Kidney capillary endothelial cell (primary cell): ENCODE results near the gene ATXN7L1.

Experiments used
- DNase-seq: peaks from one replicate; pipeline ENCODE4 v3.0.0-alpha.2; 2018; ENCODE audit warnings: low spot score

ATXN7L1 gene

DNA sequence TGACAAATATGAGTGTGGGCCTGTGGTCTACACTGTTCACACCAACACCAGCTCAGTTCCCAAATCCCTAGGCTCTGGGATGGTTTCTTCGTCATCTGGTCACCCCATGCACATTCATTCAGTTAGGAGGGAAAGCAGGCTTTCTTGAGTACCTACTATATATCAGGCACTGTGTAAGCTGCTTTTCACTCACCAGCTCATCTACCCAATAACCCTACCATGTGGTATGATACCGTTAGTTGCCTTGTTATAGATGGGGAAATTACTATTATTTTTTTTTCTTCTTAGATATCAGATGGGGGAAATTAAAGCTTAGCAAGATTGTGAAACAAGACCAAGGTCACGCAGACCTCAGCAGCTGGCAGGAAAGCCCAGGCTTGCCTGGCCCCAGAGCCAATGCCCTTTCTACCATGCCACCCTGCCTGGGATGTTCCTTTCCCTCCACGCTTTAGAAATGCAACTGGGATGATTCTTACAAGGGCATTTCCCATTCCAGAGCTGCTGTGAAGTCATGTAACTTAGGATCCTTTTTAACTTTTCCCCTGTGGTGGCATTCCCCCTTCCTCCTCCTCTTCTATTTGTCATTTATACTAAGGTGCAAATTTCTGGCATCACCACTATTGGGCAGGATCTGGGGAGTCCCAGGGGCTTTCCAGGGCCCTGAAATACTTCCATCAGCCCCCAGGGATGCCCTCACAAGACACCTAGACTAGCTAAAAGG, 202.0 kb downstream of the ATXN7L1 start:
- no peak for DNase-seq

DNA sequence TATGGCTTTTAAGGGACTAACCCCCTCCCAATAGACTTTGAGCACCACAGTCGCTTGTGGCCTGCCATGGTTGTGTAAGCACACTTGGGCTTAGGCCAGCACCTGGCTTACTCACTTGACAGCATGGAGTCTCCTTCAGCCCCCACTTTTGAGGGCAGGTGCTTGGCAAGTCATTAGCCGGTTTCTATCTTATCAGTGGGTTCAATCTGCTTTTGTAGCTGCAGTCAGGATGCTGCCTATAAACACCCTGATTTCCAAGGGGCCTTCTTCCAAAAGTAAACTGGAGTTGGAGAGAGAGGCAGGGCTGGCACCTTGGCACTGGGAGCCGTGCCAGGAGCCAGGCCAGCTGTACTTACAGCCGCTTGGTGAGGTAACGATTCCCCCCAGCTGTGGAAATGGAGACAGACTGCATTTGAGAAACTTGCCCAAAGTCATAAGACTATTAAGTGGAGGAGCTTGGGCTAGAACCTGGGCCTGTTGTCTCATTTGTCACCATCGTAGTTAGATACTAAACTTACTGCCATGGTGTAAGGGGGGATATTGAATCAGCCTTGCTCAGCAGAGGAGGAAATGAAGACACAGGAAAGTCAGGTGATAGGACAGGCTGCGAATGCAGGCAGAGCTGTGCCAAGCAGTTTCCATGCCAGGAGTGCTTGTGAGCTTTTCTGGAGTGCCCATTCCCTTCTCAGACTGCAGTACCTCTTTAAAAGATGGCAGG, 202.9 kb downstream of the ATXN7L1 start:
- no peak for DNase-seq

DNA sequence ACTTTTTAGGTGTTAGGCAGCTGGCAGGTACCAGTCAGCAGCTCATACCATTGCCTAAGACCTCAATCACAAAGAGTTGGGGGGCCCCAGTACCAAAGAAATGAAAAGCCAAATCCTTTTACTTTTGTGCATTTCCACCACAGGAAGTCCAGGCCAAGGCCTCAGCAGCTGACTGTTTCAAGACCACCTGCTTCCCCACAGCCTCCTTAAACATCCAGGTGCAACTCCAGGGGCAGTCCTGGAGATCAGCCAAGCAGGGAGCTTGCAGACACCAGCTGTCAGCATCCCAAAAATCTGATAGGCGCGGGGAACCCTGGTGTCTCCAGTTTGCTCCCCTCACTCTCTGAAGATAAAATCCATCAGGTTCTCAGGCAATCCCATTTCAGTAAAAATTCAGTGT, 203.6 kb downstream of the ATXN7L1 start:
- DNase-seq, result no peak

DNA sequence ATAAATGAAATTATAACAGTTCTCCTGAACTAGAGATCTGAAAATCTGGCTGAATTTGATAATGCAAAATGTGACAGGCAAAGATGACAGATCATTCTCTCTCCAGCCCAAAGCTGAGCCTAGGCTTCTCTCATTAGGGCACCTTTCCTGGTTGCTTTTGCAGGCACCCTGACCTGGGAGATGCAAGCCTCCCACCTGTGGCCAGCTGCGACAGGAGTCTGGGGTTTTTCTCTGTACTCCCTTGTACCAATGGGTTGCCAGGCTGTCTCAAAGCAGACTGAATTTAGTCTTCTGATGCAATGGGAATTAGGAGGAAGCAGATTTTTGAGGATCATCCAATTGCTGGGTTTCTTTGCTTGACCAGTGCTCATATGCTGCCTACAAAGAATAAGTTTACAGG, 210.1 kb downstream of the ATXN7L1 start:
- no peak for DNase-seq

DNA sequence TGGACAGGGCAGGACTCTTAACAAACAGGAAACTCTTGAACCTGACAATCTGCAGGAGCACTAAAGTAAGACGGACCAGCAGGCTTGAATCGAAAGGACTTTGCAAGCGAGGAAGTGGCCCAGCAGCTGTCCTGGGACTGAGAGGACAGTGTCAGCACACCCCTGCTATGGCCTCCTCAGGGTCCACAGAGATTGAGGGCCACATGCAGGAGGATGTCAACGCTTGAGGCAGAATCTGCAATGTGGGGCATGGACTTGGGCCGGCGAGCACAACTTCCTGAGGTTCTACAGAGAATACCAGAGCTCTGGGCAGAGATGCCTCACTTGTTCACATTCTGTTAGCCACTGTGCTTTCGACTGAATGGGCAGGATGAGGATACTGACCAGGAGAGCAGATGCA, 210.7 kb downstream of the ATXN7L1 start:
- no peak for DNase-seq

DNA sequence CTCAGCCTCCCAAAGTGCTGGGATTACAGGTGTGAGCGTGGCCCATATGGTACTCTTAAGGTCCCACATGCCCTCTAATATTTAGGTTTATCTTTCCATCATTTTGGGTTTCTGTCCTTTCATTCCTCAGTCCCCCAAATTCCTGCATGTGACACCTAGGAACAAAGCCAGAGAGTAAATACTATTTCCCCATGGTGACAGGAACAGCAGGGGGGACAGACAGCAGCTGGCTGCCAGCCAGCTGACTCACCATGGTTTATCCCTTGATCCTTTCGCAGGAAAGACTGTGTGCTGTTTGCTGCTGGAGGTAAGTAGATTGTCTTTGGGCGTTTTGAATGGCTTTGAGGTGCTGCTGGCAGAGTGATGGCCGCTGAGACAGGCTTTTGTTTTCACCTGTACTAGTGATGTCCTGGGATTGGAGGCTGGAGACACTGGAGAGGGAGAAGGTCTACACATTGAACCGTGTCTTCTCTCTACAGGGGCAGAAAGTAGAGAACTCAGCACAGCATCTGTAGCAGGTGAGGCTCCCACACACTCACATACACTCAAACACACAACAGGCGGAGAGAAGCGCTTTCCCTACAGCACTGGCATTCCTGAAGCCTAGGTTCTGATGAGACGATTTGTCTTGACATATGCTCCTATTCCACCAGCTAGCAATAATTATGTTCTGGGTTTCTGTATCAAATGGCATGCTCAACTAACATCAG, 211.4 kb downstream of the ATXN7L1 start:
- DNase-seq, result no peak

DNA sequence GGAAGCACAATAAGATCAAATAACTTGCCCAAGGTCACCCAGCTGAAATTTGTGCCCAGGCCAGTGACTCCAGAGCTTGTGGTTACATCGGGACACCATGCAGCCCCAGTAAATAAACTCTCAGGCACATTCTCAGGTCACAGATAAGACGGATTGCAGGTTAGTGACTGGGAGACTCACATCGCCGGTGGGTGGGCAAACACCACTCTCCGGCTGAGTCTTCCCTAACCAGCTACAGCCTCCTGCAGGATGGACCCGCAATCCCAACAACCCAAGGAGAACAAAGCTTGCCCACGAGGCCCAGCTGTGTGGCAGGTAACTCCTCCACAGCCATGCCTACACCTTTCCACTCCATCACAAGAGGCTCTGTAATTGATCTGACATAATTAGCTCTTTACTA, 213.4 kb downstream of the ATXN7L1 start:
- DNase-seq, result no peak

DNA sequence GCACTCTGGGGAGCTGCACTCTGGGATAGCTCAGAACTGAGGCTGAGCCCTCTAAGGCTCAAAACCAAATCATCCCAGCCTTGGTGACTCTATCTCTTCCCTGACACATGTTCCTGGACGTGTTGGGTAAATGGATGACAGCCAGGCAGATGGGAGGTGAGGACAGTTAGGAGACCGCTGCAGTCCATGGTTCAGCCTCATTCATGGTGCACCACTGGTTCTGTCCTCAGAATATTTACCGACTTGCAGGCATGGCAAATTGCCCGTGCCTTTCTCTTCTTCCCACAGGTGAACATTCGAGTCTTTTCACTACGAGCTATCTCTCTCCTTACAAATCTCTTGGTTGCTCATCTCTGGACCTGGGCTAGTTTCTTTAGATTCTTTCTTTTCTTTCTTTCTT, 214.8 kb downstream of the ATXN7L1 start:
- DNase-seq, result no peak

DNA sequence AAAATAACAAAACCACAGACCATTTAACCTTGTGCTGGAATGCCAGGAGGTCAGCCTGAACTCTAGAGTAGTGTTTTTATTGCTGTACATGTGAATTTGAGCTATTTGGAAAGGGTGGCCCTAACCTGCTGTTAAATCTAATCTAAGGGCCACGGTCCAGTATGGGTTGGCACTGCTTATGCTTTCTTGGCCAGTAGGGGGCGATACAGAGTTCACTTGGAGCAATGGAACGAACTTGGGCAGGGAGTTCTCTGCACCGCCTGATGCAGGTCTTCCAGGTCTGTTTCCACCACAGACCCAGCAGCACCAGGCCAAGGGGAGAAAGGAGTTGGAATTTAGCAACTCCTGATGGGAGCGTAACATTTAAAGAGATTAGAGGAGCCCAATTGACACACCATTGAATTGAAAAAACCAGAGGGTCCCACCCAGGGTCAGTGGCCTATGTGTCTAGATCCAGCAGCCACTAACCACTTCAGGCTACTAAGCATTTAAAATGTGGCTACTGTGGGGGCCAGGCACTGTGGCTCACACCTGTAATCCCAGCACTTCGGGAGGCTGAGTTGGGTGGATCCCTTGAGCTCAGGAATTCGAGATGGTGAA, 219.4 kb downstream of the ATXN7L1 start:
- DNase-seq, result no peak

DNA sequence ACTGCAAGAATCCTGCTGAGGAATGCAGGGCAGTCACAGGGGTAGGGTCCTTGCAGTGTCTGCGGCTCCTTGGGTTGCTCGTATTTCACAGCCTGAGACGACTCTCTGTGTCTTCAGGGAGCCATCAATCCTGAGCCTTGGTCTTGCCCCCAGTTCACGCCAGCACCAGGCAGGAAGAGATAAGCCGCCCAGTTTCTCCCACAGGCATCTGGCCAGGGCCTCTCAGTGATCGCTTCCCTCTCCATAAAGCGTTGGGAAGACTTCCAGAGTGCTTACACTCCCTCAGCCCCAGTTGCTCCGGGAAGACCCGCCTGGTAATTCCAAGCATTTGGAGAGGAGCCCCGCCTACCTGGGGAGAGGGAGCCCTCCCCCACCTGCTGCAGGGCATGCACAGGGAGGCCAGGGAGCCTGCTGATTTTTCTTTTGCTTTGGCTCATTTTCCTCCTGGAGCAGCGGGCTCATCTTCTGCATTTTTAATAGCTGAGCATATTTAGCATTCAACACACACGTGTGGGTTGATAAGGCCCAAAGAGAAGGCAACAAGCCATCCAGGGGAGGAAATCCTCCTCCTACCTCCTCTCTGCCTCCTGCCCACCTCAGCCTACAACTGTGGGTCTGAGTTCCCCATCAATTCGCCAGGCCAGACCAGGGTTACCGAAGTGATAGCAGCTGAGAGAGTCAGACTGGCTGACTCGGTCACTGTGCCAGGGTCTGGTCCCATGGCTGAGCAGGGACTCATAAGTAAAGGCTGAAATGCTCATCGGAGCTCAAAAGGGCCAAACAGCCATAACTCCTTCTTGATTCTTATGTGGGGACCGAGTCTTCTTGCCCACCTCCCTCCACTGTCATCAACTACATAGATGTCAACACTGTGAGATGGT, 220.7 kb downstream of the ATXN7L1 start:
- no peak for DNase-seq

DNA sequence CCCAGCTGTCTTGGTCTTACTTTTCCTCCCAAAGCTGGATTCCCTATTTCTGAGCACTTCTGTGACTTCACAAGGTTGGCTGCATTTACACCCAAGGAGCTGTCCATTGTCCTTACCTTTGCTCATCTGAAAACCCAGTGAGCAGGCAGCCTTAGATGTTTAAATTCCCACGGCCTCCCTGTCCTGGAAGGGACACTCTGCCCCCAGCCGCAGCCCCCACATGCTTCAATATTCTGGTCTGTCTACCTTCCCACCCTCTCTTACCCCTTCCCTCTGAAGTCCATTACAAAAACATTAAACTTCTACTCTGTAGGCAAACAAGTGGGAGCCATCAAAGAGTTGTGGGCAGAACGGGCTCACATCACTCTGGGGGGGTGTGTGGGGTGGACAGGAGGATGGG, 221.3 kb downstream of the ATXN7L1 start:
- no peak for DNase-seq

DNA sequence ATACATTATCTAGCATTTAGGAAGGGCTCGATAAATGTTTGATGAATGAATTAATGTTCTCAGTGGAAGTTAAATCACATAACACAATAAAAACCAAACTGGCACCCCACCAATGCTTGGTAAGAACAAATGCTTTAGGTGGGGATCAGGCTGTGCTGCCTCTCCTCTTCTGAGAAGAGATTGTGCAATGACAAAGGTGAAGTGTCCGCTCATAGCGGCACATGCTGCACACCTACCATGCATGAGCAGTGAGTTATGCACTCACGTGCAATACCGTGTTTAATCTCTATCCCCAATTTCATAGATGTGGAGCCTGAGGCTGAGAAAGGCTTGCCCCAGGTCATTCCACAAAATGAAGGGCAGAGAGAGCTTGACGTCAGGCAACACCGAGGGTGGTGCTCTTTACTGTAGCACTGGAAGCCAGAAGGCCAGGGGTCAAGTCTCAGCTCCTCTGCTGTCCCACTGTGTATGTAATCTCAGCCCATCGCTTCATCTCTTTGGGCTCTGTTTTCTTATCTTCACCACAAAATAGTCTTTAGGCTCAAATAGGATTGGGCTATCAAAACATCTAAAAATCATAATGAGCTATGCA, 222.2 kb downstream of the ATXN7L1 start:
- no peak for DNase-seq

DNA sequence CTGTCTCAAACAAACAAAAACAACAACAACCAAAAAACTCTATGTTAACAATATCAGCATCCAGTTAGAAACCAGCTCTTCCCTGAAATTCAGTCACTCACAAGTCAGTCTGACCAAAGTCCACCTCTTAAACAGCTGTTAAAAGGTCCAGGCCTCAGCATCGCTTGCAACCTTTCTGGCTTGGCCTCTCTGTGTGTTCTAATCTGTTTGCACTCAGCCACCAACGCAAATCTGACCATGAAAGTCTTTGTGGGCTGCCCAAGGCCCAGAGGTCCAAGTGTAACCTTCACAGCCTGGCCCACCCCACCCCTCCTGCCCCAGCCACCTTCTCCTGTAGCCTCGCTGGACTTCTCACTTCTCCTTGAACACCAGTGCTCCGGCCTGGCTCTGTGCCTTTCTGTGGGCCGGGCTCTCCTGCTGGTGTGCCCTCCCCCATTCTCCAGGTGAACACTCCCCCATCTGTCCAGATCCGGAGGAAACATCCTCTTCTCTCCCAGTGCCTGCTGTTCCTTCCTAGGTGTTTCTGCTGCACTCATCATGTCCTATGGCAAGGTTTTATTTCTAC, 222.9 kb downstream of the ATXN7L1 start:
- no peak for DNase-seq

DNA sequence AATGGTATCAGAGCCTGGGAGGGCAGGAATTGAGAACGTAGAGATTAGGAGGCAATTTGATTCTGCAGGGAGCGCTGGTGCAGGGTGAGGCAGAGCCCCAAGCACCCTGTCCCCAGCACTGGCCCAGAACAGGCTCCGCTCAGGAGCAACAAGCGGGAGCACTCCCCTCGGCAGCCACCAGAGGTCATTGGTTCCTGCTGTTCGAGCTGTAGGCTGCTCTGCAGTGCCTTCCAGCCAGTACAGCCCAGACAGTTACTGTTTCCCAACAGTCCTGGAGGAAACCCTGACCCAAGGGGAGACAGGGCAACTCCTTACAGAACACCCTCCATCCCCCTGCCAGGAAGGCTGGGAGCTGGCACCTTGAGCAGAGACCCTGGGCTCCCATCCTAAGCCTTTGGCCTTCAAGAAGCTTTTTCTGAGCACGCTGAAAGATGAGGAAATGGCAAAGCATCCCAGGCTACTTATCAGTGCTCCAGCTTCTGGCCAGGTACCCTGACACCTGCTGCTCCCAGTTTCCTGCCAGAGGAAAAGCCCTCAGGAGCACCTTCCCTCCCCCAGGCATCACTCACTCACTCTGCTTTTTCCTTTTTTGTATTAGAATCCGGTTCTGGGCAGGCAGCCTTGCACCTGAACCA, 223.9 kb downstream of the ATXN7L1 start:
- DNase-seq, result peak; percentile 58

DNA sequence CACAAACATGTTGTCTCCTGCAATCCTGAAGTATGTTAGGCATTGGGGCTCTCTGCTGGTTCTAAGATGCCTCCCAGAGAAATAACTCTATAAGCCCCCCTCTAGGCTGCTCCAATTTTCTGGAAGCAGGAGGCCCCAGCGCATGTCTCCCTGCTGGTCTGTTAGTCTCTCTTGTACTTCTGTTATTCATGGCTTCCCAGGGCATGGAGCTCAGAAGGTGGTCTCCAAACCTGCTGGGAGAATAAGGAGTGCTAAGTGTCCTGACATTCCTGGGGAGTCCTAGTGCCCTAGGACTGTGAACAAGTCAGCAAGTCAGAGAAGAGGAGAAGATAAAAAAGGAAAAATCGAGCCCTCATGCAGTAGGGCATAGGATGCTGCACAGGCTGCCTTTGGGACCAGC, 224.6 kb downstream of the ATXN7L1 start:
- no peak for DNase-seq

DNA sequence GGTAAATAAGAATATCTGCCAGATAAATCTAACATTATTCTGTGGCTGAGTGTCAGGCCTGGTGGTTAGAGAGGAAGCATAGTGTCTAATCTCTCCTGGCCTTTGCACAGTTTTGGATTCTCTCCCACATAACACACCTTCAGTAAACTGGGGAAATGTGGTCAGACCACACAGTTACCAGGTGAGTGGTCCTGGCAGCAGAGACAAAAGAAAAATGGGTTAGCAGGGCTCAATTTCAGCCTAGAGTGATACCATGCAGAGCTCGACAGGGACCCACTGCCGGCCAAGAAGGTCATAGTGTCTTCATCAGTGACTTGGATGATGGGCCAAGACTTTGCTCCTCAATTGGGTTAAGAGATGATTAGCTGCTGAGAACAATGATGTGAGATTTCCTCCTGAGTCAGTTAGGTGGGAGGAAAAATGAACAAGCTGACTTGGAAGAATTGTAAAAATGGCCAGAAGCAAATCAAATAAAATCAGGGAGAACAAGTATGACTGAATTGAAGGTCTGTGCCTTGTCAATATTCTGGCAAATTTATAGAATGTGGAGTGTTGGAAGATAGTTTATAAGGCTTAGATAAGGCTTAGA, 225.9 kb downstream of the ATXN7L1 start:
- no peak for DNase-seq

DNA sequence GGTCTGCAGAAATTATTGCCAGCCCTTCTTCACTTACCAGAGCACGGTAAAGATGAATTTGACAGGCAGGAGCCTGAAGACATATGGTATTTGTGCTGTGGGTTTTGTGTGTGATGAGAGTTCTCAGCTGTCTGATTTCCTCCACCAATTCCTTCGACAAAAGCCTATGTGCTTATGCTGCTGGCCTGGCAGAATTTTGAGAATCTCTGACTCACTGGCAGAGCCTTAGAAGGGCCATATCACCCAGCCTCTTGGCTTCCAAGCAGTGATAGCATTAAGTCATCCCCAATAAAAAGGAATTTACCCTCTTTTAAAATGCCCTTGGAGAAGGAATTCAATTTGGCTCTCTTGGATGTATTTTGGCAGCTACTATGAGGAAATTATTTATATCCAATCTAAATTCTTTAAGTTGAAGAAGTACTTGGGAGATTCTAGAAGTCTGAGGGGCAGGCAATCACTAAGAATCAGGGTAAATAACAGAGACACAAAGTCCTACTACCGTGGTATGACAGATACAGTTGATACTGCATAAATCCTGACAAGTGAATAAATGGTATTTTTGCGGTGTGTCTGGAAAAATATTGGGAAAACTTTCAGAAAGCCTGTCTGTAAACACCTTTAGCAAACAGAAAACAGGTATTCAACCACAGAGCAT, 226.5 kb downstream of the ATXN7L1 start:
- no peak for DNase-seq

DNA sequence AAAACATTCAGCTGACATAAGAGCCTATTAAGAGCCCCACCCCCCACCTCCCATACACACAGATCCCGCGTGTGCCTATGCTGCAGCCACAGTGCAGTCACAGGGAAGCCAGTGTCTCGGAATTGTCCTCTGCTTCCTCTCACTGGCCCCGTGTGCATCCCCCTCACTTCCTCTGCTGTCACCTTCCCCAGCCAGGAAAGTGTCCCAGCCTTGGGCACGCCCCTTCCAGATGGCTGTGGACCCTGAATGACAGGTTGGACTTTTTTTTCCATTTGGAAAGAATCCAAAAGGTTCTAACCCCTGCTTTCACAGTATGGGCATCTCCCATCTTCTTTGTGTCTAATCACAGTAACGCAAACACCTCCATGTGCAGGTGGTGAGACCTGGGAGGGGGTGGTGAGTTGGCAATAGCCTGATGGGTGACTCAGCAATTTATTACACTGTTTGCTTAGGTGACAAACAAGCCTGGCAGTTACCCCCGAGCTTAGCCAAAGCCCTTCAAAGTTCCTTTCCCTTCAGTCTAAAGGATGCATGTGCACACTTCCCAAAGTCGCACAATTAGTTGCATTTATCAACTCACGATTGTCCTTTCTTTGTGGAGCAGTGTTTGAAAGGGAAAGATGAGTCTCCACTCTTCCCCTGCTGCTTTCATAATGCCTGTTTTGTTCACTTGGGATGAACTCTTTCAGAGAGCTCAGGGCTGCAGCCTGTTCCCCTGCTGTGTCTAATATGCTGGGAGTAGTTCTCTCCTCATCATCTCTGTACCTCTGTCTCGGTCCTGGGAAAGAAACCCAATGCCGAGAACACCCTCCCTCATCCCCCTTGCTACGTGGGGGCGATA, 227.6 kb downstream of the ATXN7L1 start:
- peak; percentile 12 for DNase-seq

DNA sequence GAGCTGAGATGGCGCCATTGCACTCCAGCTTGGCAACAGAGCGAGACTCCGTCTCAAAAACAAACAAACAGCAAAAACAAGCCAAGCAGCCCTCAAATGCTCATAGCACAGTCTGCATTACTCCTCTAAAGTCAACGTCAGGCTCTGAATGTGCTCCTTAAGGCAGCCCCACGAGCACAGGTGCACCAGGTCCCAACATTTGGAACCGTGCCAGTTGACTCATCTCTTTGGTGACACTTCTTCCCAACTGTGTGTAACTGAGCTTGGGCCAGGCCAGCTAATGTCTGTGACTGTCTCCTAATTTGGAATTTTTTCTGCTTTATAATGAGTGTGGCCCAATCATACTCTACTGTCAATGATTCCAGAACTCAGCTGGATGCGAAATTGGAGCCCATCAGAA, 228.8 kb downstream of the ATXN7L1 start:
- no peak for DNase-seq
